GM23338 (cell line): ENCODE results near the gene THADA. TPM values are rescaled to one million over a fixed set of nuclear protein-coding genes. Genes with fewer than 3 reads are reported as not detected.

Experiments used
- ATAC-seq: fragments of 200-7000 bp; cut with Tn5 transposase; 3 replicates; pipeline ENCODE4 v1.9.1; 2020
- DNase-seq: peaks from one replicate; pipeline ENCODE4 v3.0.0-alpha.2; 2015; ENCODE audit warnings: low spot score
- H2AFZ ChIP-seq: fragments of 200-600 bp; sonication (generic); 2 replicates; pipeline ENCODE4 v1.8.0; 2016; ENCODE audit warnings: antibody characterized with exemption, mild to moderate bottlenecking, moderate library complexity
- H3F3A ChIP-seq: fragments of 200-600 bp; sonication (generic); replicated peaks from 2 replicates; pipeline ENCODE4 v1.8.0; 2017; ENCODE audit warnings: antibody characterized with exemption, mixed run types, low read depth
- H3K27ac ChIP-seq: fragments of 200-600 bp; sonication (generic); 2 replicates; pipeline ENCODE4 v1.6.1; 2016; ENCODE audit warnings: low read depth
- H3K27me3 ChIP-seq: fragments of 200-600 bp; sonication (generic); 2 replicates; pipeline ENCODE4 v1.8.0; 2016; ENCODE audit warnings: mild to moderate bottlenecking, mixed run types, moderate library complexity; ENCODE audit not compliant: insufficient read depth
- H3K36me3 ChIP-seq: fragments of 200-600 bp; sonication (generic); 2 replicates; pipeline ENCODE4 v1.8.0; 2016; ENCODE audit warnings: mild to moderate bottlenecking; ENCODE audit not compliant: insufficient read depth
- H3K4me1 ChIP-seq: fragments of 200-600 bp; sonication (generic); 2 replicates; pipeline ENCODE4 v1.8.0; 2016; ENCODE audit warnings: mild to moderate bottlenecking, moderate library complexity; ENCODE audit not compliant: insufficient read depth
- H3K4me2 ChIP-seq: fragments of 200-600 bp; sonication (generic); 2 replicates; pipeline ENCODE4 v1.7.1; 2017; ENCODE audit warnings: mixed run types
- H3K4me3 ChIP-seq: fragments of 200-600 bp; sonication (generic); 2 replicates; pipeline ENCODE4 v1.6.1; 2016; ENCODE audit warnings: mixed run types
- H3K79me2 ChIP-seq: fragments of 200-600 bp; sonication (generic); replicated peaks from 2 replicates; pipeline ENCODE4 v1.8.0; 2017; ENCODE audit warnings: mild to moderate bottlenecking; ENCODE audit not compliant: insufficient read depth
- H3K9me2 ChIP-seq: fragments of 200-600 bp; sonication (generic); 2 replicates; pipeline ENCODE4 v1.8.0; 2017; ENCODE audit not compliant: insufficient read depth
- H4K20me1 ChIP-seq: fragments of 200-600 bp; sonication (generic); replicated peaks from 2 replicates; pipeline ENCODE4 v1.8.0; 2017; ENCODE audit warnings: mild to moderate bottlenecking; ENCODE audit not compliant: insufficient read depth
- H3K27ac Mint-ChIP-seq: 2 replicates; pipeline ENCODE4 v1.8.0; 2020; ENCODE audit warnings: inconsistent platforms, mild to moderate bottlenecking, moderate library complexity, mixed read lengths
- H3K27me3 Mint-ChIP-seq: 3 replicates; pipeline ENCODE4 v1.8.0; 2022; ENCODE audit warnings: low read depth, mild to moderate bottlenecking, moderate library complexity, mixed read lengths, inconsistent platforms; ENCODE audit not compliant: insufficient read depth, poor library complexity
- H3K36me3 Mint-ChIP-seq: 3 replicates; pipeline ENCODE4 v1.8.0; 2021; ENCODE audit warnings: low read depth, mild to moderate bottlenecking, inconsistent platforms, moderate library complexity, mixed read lengths
- H3K4me1 Mint-ChIP-seq: 3 replicates; pipeline ENCODE4 v1.8.0; 2020; ENCODE audit warnings: mild to moderate bottlenecking, inconsistent platforms, mixed read lengths
- H3K4me3 Mint-ChIP-seq: 3 replicates; pipeline ENCODE4 v1.8.0; 2021; ENCODE audit warnings: moderate library complexity, mild to moderate bottlenecking, inconsistent platforms, mixed read lengths
- H3K9me3 Mint-ChIP-seq: 3 replicates; pipeline ENCODE4 v1.8.0; 2020; ENCODE audit warnings: moderate library complexity, mild to moderate bottlenecking, inconsistent platforms, mixed read lengths
- ETS1 ChIP-seq: IDR thresholded peaks from 2 replicates; pipeline ENCODE4 v1.6.1; 2016; ENCODE audit warnings: antibody characterized with exemption
- EZH2phosphoT487 ChIP-seq: fragments of 200-600 bp; sonication (generic); IDR thresholded peaks from one replicate; pipeline ENCODE4 v1.8.1; 2018; ENCODE audit warnings: antibody characterized with exemption; ENCODE audit not compliant: unreplicated experiment
- JUNB ChIP-seq: IDR thresholded peaks from one replicate; pipeline ENCODE4 v1.6.1; 2016; ENCODE audit warnings: antibody characterized with exemption; ENCODE audit not compliant: unreplicated experiment
- NANOG ChIP-seq: IDR thresholded peaks from 2 replicates; pipeline ENCODE4 v1.6.1; 2016; ENCODE audit warnings: antibody characterized with exemption, borderline replicate concordance
- POLR2AphosphoS5 ChIP-seq: IDR thresholded peaks from 2 replicates; pipeline ENCODE4 v1.6.1; 2016; ENCODE audit warnings: antibody characterized with exemption, low read depth
- REST ChIP-seq: IDR thresholded peaks from one replicate; pipeline ENCODE4 v1.6.1; 2018; ENCODE audit warnings: antibody characterized with exemption; ENCODE audit not compliant: unreplicated experiment
- STAT1 ChIP-seq: IDR thresholded peaks from one replicate; pipeline ENCODE4 v1.6.1; 2016; ENCODE audit warnings: antibody characterized with exemption; ENCODE audit not compliant: unreplicated experiment
- ZNF114 ChIP-seq: fragments of 250-450 bp; sonication (Bioruptor Pico); IDR thresholded peaks from 2 replicates; pipeline ENCODE4 v1.5.0; 2020; ENCODE audit warnings: mild to moderate bottlenecking, moderate library complexity
- ZNF331 ChIP-seq: fragments of 250-450 bp; sonication (Bioruptor Pico); IDR thresholded peaks from 2 replicates; pipeline ENCODE4 v1.5.0; 2020; ENCODE audit warnings: low read depth, mild to moderate bottlenecking, moderate library complexity
- polyA plus RNA-seq: library from polyadenylated mRNA; unstranded; fragments of >200 nt; fragmentation: Nextera tagmentation; extraction: Ambion mirVana; gene quantifications from 2 replicates; pipeline ENCODE4 v1.2.1, GENCODE V29; 2016
- total RNA-seq: library from RNA; depleted of rRNA; stranded (reverse); fragments of >200 nt; shearing (Covaris generic); gene quantifications from 2 replicates; pipeline ENCODE4 v1.2.3, GENCODE V29; 2014
- TF ChIP-seq, protein P1 (sequence below), 2 experiments: fragments of 200-600 bp in 1 of 2; sonication (generic) in 1 of 2; conservative IDR thresholded peaks; 2 replicates each; pipeline versions ENCODE4 v1.5.1 to v1.6.1; 2016 to 2017; ENCODE audit warnings: antibody characterized with exemption in 2 of 2, low read depth in 2 of 2, mild to moderate bottlenecking in 2 of 2, moderate library complexity in 1 of 2

THADA gene
- total and polyA plus RNA-seq, 2 experiments from 2014 or later = 17.0 to 30.7 TPM

DNA sequence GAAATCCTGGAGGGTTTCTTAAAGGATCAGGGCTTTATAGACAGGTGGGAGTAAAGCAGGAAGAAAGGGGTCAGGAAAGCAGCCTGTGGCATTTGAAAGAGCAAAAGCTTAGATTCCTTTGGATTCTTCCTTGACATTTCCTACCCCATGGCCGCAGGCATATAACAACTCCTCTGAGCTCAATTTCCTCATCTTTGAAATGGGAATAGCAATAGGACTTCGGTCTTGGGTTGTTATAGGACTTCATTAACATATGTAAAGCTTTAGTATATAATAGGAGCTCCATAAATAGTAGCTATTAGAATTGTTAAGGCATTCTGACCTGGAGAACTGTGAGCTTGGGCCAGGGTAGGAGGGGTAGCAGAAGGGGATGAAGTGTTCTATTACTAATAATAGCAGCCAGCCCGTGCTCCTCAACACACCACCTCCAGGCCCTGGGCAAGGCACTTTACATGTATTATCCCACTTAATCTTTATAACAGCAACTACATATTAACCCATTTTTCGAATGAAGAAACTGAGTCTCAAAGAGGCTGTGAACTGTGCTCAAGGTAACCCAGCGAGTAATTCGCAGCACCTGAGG, 380.1 kb downstream of the THADA start:
- Histone ChIP-seq H3K27me3 (no peaks in the 10 kb centered on the region), H3K4me1 (peaks cover 51% of the 10 kb centered on the region), H3F3A (peaks cover 34% of the 10 kb centered on the region), H3K36me3 (no peaks in the 10 kb centered on the region), H3K4me2 (peak overlapping the region; percentile 19; the same call in 1 of the 2 replicates), H3K79me2 (no peaks in the 10 kb centered on the region), H4K20me1 (no peaks in the 10 kb centered on the region), H3K27ac (peak overlapping the region; percentile 75), H3K4me3 (0 out of 2 replicates have a peak overlapping the region, but pooled peaks have one; percentile 0), H2AFZ (no peak overlapping the region), H3K9me2 (no peaks in the 10 kb centered on the region)
- Mint-ChIP-seq H3K36me3 (no peaks in the 10 kb centered on the region), H3K27ac (peak overlapping the region; percentile 81), H3K9me3 (no peaks in the 10 kb centered on the region), H3K4me3 (no peak overlapping the region; the same call in 2 of the 3 replicates), H3K4me1 (peaks cover 52% of the 10 kb centered on the region), H3K27me3 (peaks cover 13% of the 10 kb centered on the region)
- DNase-seq = peak; percentile 45
- no peak for TF ChIP-seq POLR2AphosphoS5
- TF ChIP-seq STAT1 = no peak
- TF ChIP-seq NANOG = peak; percentile 63; the same call in 1 of the 2 replicates
- ATAC-seq = no peak

DNA sequence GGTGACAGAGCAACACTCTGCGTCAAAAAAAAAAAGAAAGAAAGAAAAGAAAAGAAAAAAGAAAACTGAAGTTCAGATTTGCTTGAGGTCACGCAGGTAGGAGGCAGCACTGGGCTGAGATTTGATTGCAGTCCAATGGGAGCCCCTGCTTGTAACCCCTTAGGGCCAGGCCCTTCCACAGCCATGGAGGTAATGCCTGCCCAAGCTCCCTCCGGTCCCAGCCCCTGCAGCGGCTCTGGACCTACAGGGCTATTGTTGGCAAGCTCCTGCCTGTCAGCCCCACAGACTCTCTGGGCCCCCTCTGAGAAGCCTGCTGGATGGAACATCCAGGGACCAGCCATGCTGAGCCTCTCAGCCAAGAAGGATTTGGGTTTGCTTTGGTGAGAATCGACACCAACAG, 381.6 kb downstream of the THADA start:
- TF ChIP-seq, protein P1, sequence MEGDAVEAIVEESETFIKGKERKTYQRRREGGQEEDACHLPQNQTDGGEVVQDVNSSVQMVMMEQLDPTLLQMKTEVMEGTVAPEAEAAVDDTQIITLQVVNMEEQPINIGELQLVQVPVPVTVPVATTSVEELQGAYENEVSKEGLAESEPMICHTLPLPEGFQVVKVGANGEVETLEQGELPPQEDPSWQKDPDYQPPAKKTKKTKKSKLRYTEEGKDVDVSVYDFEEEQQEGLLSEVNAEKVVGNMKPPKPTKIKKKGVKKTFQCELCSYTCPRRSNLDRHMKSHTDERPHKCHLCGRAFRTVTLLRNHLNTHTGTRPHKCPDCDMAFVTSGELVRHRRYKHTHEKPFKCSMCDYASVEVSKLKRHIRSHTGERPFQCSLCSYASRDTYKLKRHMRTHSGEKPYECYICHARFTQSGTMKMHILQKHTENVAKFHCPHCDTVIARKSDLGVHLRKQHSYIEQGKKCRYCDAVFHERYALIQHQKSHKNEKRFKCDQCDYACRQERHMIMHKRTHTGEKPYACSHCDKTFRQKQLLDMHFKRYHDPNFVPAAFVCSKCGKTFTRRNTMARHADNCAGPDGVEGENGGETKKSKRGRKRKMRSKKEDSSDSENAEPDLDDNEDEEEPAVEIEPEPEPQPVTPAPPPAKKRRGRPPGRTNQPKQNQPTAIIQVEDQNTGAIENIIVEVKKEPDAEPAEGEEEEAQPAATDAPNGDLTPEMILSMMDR (conservative IDR thresholded peaks at IDR 0.05; ENCODE audit: low read depth in 2 of 2) = peak; percentile 44 to 55; a peak in 3 of 4 replicates
- TF ChIP-seq NANOG = no peak
- Histone ChIP-seq H3K4me1 (peaks cover 41% of the 10 kb centered on the region), H3K27me3 (no peaks in the 10 kb centered on the region), H3F3A (peaks cover 25% of the 10 kb centered on the region), H3K79me2 (no peaks in the 10 kb centered on the region), H3K36me3 (no peaks in the 10 kb centered on the region), H3K27ac (peak overlapping the region; percentile 75; the same call in 1 of the 2 replicates), H3K9me2 (no peaks in the 10 kb centered on the region), H4K20me1 (no peaks in the 10 kb centered on the region), H3K4me2 (no peak overlapping the region; the same call in 1 of the 2 replicates), H2AFZ (peak overlapping the region; percentile 24; the same call in 1 of the 2 replicates), H3K4me3 (no peak overlapping the region)
- H3K4me3 Mint-ChIP-seq = no peak overlapping the region
- H3K4me1 Mint-ChIP-seq = peaks cover 44% of the 10 kb centered on the region
- no peaks in the 10 kb centered on the region for H3K36me3 Mint-ChIP-seq
- H3K27ac Mint-ChIP-seq = no peak overlapping the region; the same call in 1 of the 2 replicates
- H3K9me3 Mint-ChIP-seq = no peaks in the 10 kb centered on the region
- DNase-seq (peak; percentile 59), ATAC-seq (peak; percentile 20)
- peaks cover 8% of the 10 kb centered on the region for H3K27me3 Mint-ChIP-seq

- peaks cover 25% of the 10 kb centered on the region for H3F3A ChIP-seq
- H3K4me3 ChIP-seq = no peak overlapping the region
- Mint-ChIP-seq H3K27ac (no peak overlapping the region; the same call in 1 of the 2 replicates), H3K4me1 (peaks cover 39% of the 10 kb centered on the region), H3K36me3 (no peaks in the 10 kb centered on the region), H3K27me3 (peaks cover 6% of the 10 kb centered on the region), H3K4me3 (no peak overlapping the region), H3K9me3 (no peaks in the 10 kb centered on the region)
- no peaks in the 10 kb centered on the region for H4K20me1 ChIP-seq
- ATAC-seq (no peak), DNase-seq (no peak)
- no peak overlapping the region for H3K27ac ChIP-seq
- H3K27me3 ChIP-seq = no peaks in the 10 kb centered on the region
- H2AFZ ChIP-seq = no peak overlapping the region
- no peaks in the 10 kb centered on the region for H3K36me3 ChIP-seq
- peaks cover 38% of the 10 kb centered on the region for H3K4me1 ChIP-seq
- no peaks in the 10 kb centered on the region for H3K9me2 ChIP-seq
- H3K4me2 ChIP-seq = no peak overlapping the region
- no peaks in the 10 kb centered on the region for H3K79me2 ChIP-seq
- no peak for TF ChIP-seq ZNF114 (CRISPR knock-in tag)
- TF ChIP-seq ETS1 = no peak
- no peak for TF ChIP-seq EZH2phosphoT487
- no peak for TF ChIP-seq NANOG
- no peak for TF ChIP-seq ZNF331
- no peak for TF ChIP-seq JUNB
- no peak for TF ChIP-seq REST
These were observed 382.9 kb downstream of the THADA start for GRCh38 chr2:43212931-43213330.
